Gastrocnemius medialis (tissue), 4 donors: ENCODE measurements around the gene DSEL. TPM values are rescaled to one million over a fixed set of nuclear protein-coding genes. Genes with fewer than 3 reads are reported as not detected.

Experiments
- ATAC-seq, 2 donors: fragments of 150-250 bp; one replicate each; pipeline ENCODE4 v1.9.1; 2016
- DNase-seq, 2 donors: peaks; one replicate each; pipeline ENCODE4 v3.0.0-alpha.2; 2019
- H3K27ac ChIP-seq, 4 donors: fragments of 200-600 bp; sonication (generic); 1 replicate in 1 of 4; 2 replicates in 3 of 4; pipeline ENCODE4 v1.5.1; 2016 to 2018; ENCODE audit warnings: mild to moderate bottlenecking in 2 of 4, moderate library complexity in 1 of 4
- H3K27me3 ChIP-seq, 3 donors: fragments of 200-600 bp; sonication (generic) in 2 of 3; 1 replicate in 1 of 3; 2 replicates in 2 of 3; pipeline versions ENCODE4 v1.5.1 to v1.6.0; 2016 to 2019; ENCODE audit warnings: mild to moderate bottlenecking in 1 of 3, moderate library complexity in 1 of 3
- H3K36me3 ChIP-seq, 2 donors: fragments of 200-600 bp; sonication (generic) in 1 of 2; one replicate each; pipeline ENCODE4 v1.5.1; 2017 to 2018
- H3K4me1 ChIP-seq, 2 donors: fragments of 200-600 bp; sonication (generic) in 1 of 2; one replicate each; pipeline ENCODE4 v1.5.1; 2016 to 2017; ENCODE audit warnings: mild to moderate bottlenecking in 2 of 2
- H3K4me3 ChIP-seq, 4 donors: fragments of 200-600 bp; sonication (generic) in 3 of 4; 1 replicate in 1 of 4; 2 replicates in 3 of 4; pipeline ENCODE4 v1.5.1; 2016 to 2019; ENCODE audit warnings: mild to moderate bottlenecking in 2 of 4
- H3K9me3 ChIP-seq, 3 donors: fragments of 200-600 bp; sonication (generic) in 2 of 3; 1 replicate in 1 of 3; 2 replicates in 2 of 3; pipeline ENCODE4 v1.5.1; 2016 to 2019
- POLR2A ChIP-seq, 2 donors: fragments of 450-650 bp; IDR thresholded peaks; one replicate each; pipeline ENCODE4 v1.6.1; 2017; ENCODE audit warnings: antibody characterized with exemption in 2 of 2, mild to moderate bottlenecking in 2 of 2, moderate library complexity in 2 of 2
- in situ Hi-C, 4 donors: fragments of 200-750 bp; cut with MboI; loops; one replicate each; pipeline versions ENCODE4 v1.15.0 to v1.8.0; 2017; ENCODE audit warnings: low sequenced_read_pairs in 4 of 4
- intact Hi-C: fragments of 100-400 bp; cut with DNase I; formaldehyde crosslinking; loops from one replicate; pipeline ENCODE4 v1.15.1; 2023; ENCODE audit warnings: low total_unique reads
- total RNA-seq, 4 donors: library from RNA; depleted of rRNA; stranded (reverse); fragments of >200 nt; gene quantifications; one replicate each; pipeline versions ENCODE4 v1.1.0 to v1.2.3, GENCODE V29; 2016
- TF ChIP-seq, protein P1 (sequence below), 5 experiments: fragments of 450-650 bp in 3 of 5; fragments of 200-600 bp in 2 of 5; sonication (generic) in 2 of 5; IDR thresholded peaks in 4 of 5; conservative IDR thresholded peaks in 1 of 5; 1 replicate in 4 of 5; 2 replicates in 1 of 5; pipeline ENCODE4 v1.5.1; 2016 to 2019; ENCODE audit warnings: antibody characterized with exemption in 5 of 5, mild to moderate bottlenecking in 3 of 5, moderate library complexity in 3 of 5

Gene DSEL
- total RNA-seq, 4 donors from 2014 or later = 1.6 to 2.5 (median 2.3) TPM

DNA sequence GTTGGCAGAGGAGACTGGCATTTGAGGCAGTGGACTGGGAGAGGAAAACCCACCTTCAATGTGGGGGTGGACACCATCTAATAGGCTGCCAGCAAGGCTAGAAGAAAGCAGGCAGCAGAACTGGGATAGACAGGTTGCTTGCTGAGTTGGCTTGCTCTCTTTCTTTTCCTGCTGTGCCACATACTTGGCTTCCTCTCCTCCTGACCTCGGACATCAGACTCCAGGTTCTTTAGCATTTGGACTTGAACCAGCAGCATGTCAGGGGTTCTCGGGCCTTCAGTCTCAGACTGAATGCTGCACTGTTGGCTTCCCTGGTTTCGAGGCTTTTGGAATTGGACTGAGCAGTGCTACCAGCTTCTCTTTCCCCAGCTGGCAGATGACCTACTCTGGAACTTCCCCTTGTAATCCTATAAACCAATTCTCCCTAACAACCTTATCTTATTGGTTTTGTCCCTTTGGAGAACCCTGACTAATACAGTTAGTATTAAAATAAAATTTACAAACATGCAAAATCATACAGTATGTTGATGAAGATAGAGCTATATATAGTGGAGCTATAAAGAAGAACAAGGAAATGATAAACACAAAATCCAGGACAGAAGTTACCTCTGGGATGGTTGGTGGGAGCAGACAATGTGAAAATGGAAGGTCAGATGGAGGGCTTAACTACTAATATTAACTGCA is 15.9 kb downstream of the DSEL start:
- no peaks in the 10 kb centered on the region for H3K36me3 ChIP-seq
- H3K27ac ChIP-seq = no peak overlapping the region
- no peaks in the 10 kb centered on the region for H3K4me1 ChIP-seq
- DNase-seq (no peak), ATAC-seq (no peak)
- intact Hi-C loops (no loop called here), in situ Hi-C loops (no loop called here)
- H3K4me3 ChIP-seq = no peak overlapping the region
- no peaks in the 10 kb centered on the region for H3K27me3 ChIP-seq
- H3K9me3 ChIP-seq = no peaks in the 10 kb centered on the region
- TF ChIP-seq POLR2A (IDR thresholded peaks at IDR 0.05) = no peak
- TF ChIP-seq, protein P1, sequence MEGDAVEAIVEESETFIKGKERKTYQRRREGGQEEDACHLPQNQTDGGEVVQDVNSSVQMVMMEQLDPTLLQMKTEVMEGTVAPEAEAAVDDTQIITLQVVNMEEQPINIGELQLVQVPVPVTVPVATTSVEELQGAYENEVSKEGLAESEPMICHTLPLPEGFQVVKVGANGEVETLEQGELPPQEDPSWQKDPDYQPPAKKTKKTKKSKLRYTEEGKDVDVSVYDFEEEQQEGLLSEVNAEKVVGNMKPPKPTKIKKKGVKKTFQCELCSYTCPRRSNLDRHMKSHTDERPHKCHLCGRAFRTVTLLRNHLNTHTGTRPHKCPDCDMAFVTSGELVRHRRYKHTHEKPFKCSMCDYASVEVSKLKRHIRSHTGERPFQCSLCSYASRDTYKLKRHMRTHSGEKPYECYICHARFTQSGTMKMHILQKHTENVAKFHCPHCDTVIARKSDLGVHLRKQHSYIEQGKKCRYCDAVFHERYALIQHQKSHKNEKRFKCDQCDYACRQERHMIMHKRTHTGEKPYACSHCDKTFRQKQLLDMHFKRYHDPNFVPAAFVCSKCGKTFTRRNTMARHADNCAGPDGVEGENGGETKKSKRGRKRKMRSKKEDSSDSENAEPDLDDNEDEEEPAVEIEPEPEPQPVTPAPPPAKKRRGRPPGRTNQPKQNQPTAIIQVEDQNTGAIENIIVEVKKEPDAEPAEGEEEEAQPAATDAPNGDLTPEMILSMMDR (IDR thresholded peaks at IDR 0.05 in 4 of 5, conservative IDR thresholded peaks at IDR 0.05 in 1 of 5) = no peak

DNA sequence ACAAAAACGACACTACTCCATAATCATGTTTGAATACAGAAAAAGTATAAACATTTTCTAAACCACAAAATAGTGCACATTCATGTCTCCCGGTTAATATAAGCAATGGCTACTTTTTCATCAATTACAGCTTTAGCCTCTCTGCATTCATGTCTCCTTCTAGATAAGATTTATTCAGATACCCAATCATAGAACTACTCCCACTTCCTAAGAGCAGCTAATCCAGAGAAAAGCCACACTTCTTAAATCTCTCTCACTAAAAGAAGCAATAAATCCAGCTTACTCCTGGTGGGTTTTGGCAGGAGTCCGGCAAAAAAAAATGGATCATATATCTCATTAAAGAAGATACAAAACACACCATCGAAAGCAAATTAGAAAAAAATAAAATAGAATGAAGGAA is 20.1 kb downstream of the DSEL start:
- H3K9me3 ChIP-seq = no peaks in the 10 kb centered on the region
- DNase-seq = no peak
- ATAC-seq = no peak
- intact Hi-C loops (no loop called here), in situ Hi-C loops (no loop called here)
- TF ChIP-seq, protein P1 (IDR thresholded peaks at IDR 0.05 in 4 of 5, conservative IDR thresholded peaks at IDR 0.05 in 1 of 5) = no peak
- no peak for TF ChIP-seq POLR2A (IDR thresholded peaks at IDR 0.05)
- H3K4me1 ChIP-seq = no peaks in the 10 kb centered on the region
- H3K27ac ChIP-seq = no peak overlapping the region
- no peaks in the 10 kb centered on the region for H3K36me3 ChIP-seq
- H3K4me3 ChIP-seq = no peak overlapping the region
- no peaks in the 10 kb centered on the region for H3K27me3 ChIP-seq

DNA sequence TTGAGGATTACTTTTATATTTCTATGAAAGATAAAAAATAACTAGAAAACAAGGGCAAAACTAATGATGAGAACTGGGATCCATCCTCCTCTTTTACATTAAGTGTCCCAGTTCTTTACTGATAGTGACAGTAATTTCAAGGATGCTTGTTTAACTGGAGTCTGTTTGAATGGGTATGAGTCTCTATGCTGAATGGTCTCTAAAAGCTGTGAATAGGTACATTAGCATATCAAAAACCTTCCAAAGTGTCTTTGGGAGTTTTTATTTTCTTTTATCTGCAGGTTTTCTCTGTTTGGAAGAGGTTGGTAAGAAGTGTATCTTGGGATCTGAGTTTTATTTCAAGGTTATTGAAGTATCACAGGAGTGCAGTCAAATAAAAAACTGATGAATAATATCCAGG is 30.0 kb downstream of the DSEL start:
- no peaks in the 10 kb centered on the region for H3K9me3 ChIP-seq
- in situ Hi-C loops = no loop called here
- DNase-seq = no peak
- H3K4me1 ChIP-seq = no peaks in the 10 kb centered on the region
- intact Hi-C loops = no loop called here
- no peaks in the 10 kb centered on the region for H3K27me3 ChIP-seq
- no peak overlapping the region for H3K27ac ChIP-seq
- no peak for ATAC-seq
- H3K36me3 ChIP-seq = no peaks in the 10 kb centered on the region
- TF ChIP-seq, protein P1 (IDR thresholded peaks at IDR 0.05 in 4 of 5, conservative IDR thresholded peaks at IDR 0.05 in 1 of 5) = no peak
- TF ChIP-seq POLR2A (IDR thresholded peaks at IDR 0.05) = no peak
- no peak overlapping the region for H3K4me3 ChIP-seq

DNA sequence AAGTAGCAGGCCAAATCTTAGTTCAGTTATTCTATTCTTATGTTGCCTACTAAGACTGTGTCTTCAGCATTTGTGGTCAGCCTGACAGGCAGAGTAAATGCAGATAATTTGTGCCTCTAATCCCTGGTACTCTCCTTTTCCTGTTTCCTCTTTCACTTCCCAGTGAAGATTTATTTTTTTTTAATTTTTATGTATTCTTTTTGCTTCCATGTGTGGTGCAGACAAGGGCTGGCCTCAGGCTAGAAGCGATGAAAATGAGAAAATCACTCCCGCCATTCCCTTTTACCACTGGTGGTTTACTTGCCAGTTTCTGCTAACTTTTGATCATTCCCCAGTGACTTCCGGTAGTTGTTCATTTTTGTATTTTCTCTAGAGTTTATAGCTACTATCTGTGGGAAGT is 30.9 kb downstream of the DSEL start:
- no peak overlapping the region for H3K27ac ChIP-seq
- H3K9me3 ChIP-seq = no peaks in the 10 kb centered on the region
- no peak for TF ChIP-seq POLR2A (IDR thresholded peaks at IDR 0.05)
- TF ChIP-seq, protein P1 (IDR thresholded peaks at IDR 0.05 in 4 of 5, conservative IDR thresholded peaks at IDR 0.05 in 1 of 5) = no peak
- H3K27me3 ChIP-seq = no peaks in the 10 kb centered on the region
- H3K4me3 ChIP-seq = no peak overlapping the region
- ATAC-seq (no peak), DNase-seq (no peak)
- intact Hi-C loops = no loop called here
- no peaks in the 10 kb centered on the region for H3K36me3 ChIP-seq
- H3K4me1 ChIP-seq = no peaks in the 10 kb centered on the region
- in situ Hi-C loops = no loop called here

DNA sequence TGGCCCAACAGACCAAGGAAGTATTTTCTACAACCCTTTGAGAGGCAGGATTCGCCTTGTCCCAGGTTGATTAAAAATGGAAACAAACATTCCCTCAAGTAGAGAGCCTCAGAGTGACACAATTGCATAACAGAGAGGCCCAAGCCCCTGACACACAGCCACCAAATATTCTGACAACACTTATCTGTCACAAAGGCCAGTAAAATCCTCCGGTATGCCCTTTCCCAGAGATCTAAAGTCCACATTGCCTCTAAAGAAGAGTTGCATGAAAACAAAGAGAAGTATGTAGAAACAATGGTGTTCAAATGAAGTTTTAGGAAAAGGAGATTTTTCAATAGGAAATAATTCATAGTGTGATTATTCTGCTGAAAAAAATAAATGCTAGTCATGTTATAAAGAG is 32.1 kb downstream of the DSEL start:
- no peak overlapping the region for H3K4me3 ChIP-seq
- TF ChIP-seq, protein P1 (IDR thresholded peaks at IDR 0.05 in 4 of 5, conservative IDR thresholded peaks at IDR 0.05 in 1 of 5) = no peak
- no peak for TF ChIP-seq POLR2A (IDR thresholded peaks at IDR 0.05)
- H3K4me1 ChIP-seq = no peaks in the 10 kb centered on the region
- intact Hi-C loops = no loop called here
- no peaks in the 10 kb centered on the region for H3K9me3 ChIP-seq
- ATAC-seq (no peak), DNase-seq (no peak)
- no peaks in the 10 kb centered on the region for H3K36me3 ChIP-seq
- H3K27ac ChIP-seq = no peak overlapping the region
- no peaks in the 10 kb centered on the region for H3K27me3 ChIP-seq
- in situ Hi-C loops = no loop called here
